OCI-LY1 (cell line): ENCODE data around the gene CCR2.
"Not testable (repeated sequence)": the region's sequence is repeated elsewhere in the genome, so short reads cannot be mapped to it uniquely, and the experiment has no call there.

Experiments used
- H2AFZ ChIP-seq: fragments of 200-600 bp; sonication (generic), shearing (Covaris generic); 2 replicates; pipeline ENCODE4 v1.6.0; 2014; ENCODE audit warnings: antibody characterized with exemption, mild to moderate bottlenecking, low read length
- H3F3A ChIP-seq: fragments of 200-600 bp; sonication (generic), shearing (Covaris generic); 2 replicates; pipeline ENCODE4 v1.6.0; 2014; ENCODE audit warnings: mild to moderate bottlenecking, antibody characterized with exemption, low read length, moderate library complexity; ENCODE audit not compliant: insufficient read depth
- H3K27ac ChIP-seq: fragments of 200-600 bp; sonication (generic); 2 replicates; pipeline ENCODE4 v1.5.1; 2014; ENCODE audit warnings: low read length, mixed run types, mild to moderate bottlenecking, low read depth; ENCODE audit not compliant: poor library complexity, severe bottlenecking
- H3K27me3 ChIP-seq: fragments of 200-600 bp; sonication (generic); 2 replicates; pipeline ENCODE4 v1.6.0; 2014; ENCODE audit warnings: antibody characterized with exemption, mild to moderate bottlenecking, low read length, moderate library complexity; ENCODE audit not compliant: insufficient read depth
- H3K36me3 ChIP-seq: fragments of 200-600 bp; sonication (generic); 2 replicates; pipeline ENCODE4 v1.6.1; 2014; ENCODE audit warnings: mild to moderate bottlenecking, antibody characterized with exemption, low read length, moderate library complexity, mixed read lengths; ENCODE audit not compliant: insufficient read depth
- H3K4me1 ChIP-seq: fragments of 200-600 bp; sonication (generic); 2 replicates; pipeline ENCODE4 v1.5.1; 2014; ENCODE audit warnings: mild to moderate bottlenecking, low read length, moderate library complexity; ENCODE audit not compliant: insufficient read depth, severe bottlenecking
- H3K4me2 ChIP-seq: fragments of 200-600 bp; sonication (generic), shearing (Covaris generic); 2 replicates; pipeline ENCODE4 v1.6.1; 2014; ENCODE audit warnings: low read length
- H3K4me3 ChIP-seq: fragments of 200-600 bp; sonication (generic); 2 replicates; pipeline ENCODE4 v1.5.1; 2014; ENCODE audit warnings: low read length, low read depth, mild to moderate bottlenecking, mixed read lengths; ENCODE audit not compliant: poor library complexity, severe bottlenecking
- H3K79me2 ChIP-seq: fragments of 200-600 bp; shearing (Covaris generic); 2 replicates; pipeline ENCODE4 v1.6.1; 2016; ENCODE audit warnings: mixed run types, low read length, mixed read lengths; ENCODE audit not compliant: insufficient read depth
- H3K9ac ChIP-seq: fragments of 200-600 bp; sonication (generic), shearing (Covaris generic); 2 replicates; pipeline ENCODE4 v1.6.1; 2014; ENCODE audit warnings: mild to moderate bottlenecking, low read length, mixed read lengths
- H3K9me2 ChIP-seq: fragments of 200-600 bp; sonication (generic), shearing (Covaris generic); 2 replicates; pipeline ENCODE4 v1.6.1; 2014; ENCODE audit warnings: low read depth, mild to moderate bottlenecking, low read length, mixed read lengths
- H3K9me3 ChIP-seq: fragments of 200-600 bp; shearing (Covaris generic); 2 replicates; pipeline ENCODE4 v1.6.1; 2014; ENCODE audit warnings: low read length, mixed read lengths
- H4K20me1 ChIP-seq: fragments of 200-600 bp; sonication (generic), shearing (Covaris generic); 2 replicates; pipeline ENCODE4 v1.6.0; 2016; ENCODE audit warnings: mild to moderate bottlenecking, low read length; ENCODE audit not compliant: insufficient read depth
- CTCF ChIP-seq: fragments of 200-600 bp; sonication (generic), shearing (Covaris generic); IDR thresholded peaks from 2 replicates; pipeline ENCODE4 v1.5.1; 2017; ENCODE audit warnings: mild to moderate bottlenecking, antibody characterized with exemption, low read length, moderate library complexity, mixed read lengths
- EZH2 ChIP-seq: fragments of 200-600 bp; sonication (generic), shearing (Covaris generic); IDR thresholded peaks from 2 replicates; pipeline ENCODE4 v1.8.0; 2017; ENCODE audit warnings: borderline replicate concordance, mixed run types, mild to moderate bottlenecking, antibody characterized with exemption, low read length, moderate library complexity, mixed read lengths

Gene CCR2

GRCh38 chr3:46321461-46322104 is 32.3 kb upstream of the CCR2 start:
- Histone ChIP-seq H3K9me2 (no peaks in the 10 kb centered on the region), H3F3A (no peaks in the 10 kb centered on the region), H3K9me3 (0 out of 2 replicates have a peak, but pooled peaks cover 2% of the 10 kb centered on the region), H4K20me1 (no peaks in the 10 kb centered on the region), H3K79me2 (no peaks in the 10 kb centered on the region), H3K36me3 (no peaks in the 10 kb centered on the region), H3K4me1 (no peaks in the 10 kb centered on the region), H3K27me3 (no peaks in the 10 kb centered on the region), H2AFZ (no peak overlapping the region), H3K9ac (no peak overlapping the region), H3K4me3 (no peak overlapping the region), H3K4me2 (no peak overlapping the region), H3K27ac (no peak overlapping the region)
- TF ChIP-seq CTCF, result no peak
- no peak for TF ChIP-seq EZH2

- no peak overlapping the region for H3K4me3 ChIP-seq
- H3F3A ChIP-seq, result no peaks in the 10 kb centered on the region
- H3K27ac ChIP-seq, result no peak overlapping the region
- H4K20me1 ChIP-seq, result no peaks in the 10 kb centered on the region
- H3K27me3 ChIP-seq, result no peaks in the 10 kb centered on the region
- no peaks in the 10 kb centered on the region for H3K79me2 ChIP-seq
- TF ChIP-seq CTCF (no peak), EZH2 (no peak)
- no peak overlapping the region for H2AFZ ChIP-seq
- no peaks in the 10 kb centered on the region for H3K9me2 ChIP-seq
- no peaks in the 10 kb centered on the region for H3K9me3 ChIP-seq
- H3K9ac ChIP-seq, result no peak overlapping the region
- H3K36me3 ChIP-seq, result no peaks in the 10 kb centered on the region
- no peak overlapping the region for H3K4me2 ChIP-seq
- no peaks in the 10 kb centered on the region for H3K4me1 ChIP-seq
These were observed 29.9 kb upstream of the CCR2 start for GRCh38 chr3:46324036-46324435.

GRCh38 chr3:46325645-46326300 is 28.1 kb upstream of the CCR2 start:
- no peaks in the 10 kb centered on the region for H3K9me3 ChIP-seq
- H3K27me3 ChIP-seq, result no peaks in the 10 kb centered on the region
- H3K36me3 ChIP-seq, result no peaks in the 10 kb centered on the region
- no peak overlapping the region for H3K4me3 ChIP-seq
- no peak overlapping the region for H3K9ac ChIP-seq
- H3K27ac ChIP-seq, result no peak overlapping the region
- no peak for TF ChIP-seq CTCF
- H3K4me2 ChIP-seq, result no peak overlapping the region
- no peaks in the 10 kb centered on the region for H3K4me1 ChIP-seq
- no peak overlapping the region for H2AFZ ChIP-seq
- H3K79me2 ChIP-seq, result no peaks in the 10 kb centered on the region
- H4K20me1 ChIP-seq, result no peaks in the 10 kb centered on the region
- H3K9me2 ChIP-seq, result no peaks in the 10 kb centered on the region
- H3F3A ChIP-seq, result no peaks in the 10 kb centered on the region

- H3K9ac ChIP-seq, H3K4me2 ChIP-seq, H3K36me3 ChIP-seq, H3K27me3 ChIP-seq, H3F3A ChIP-seq, H3K4me3 ChIP-seq, H3K79me2 ChIP-seq, H2AFZ ChIP-seq, H3K9me2 ChIP-seq, H3K27ac ChIP-seq, H4K20me1 ChIP-seq, H3K4me1 ChIP-seq, H3K9me3 ChIP-seq: not testable (repeated sequence)
These were observed 23.2 kb upstream of the CCR2 start for GRCh38 chr3:46330676-46331075.
